Liver (tissue), 9 donors: ENCODE results near the gene SPTBN5. TPM values are rescaled to one million over a fixed set of nuclear protein-coding genes. Genes with fewer than 3 reads are reported as not detected.

Source experiments
- DNase-seq: peaks from one replicate; pipeline ENCODE4 v3.0.0-alpha.2; 2017; ENCODE audit warnings: low spot score
- H3K27ac ChIP-seq, 2 donors: one replicate each; pipeline ENCODE4 v1.7.0; 2013; ENCODE audit warnings: inconsistent platforms in 2 of 2, low read length in 2 of 2, control low read depth in 1 of 2, low read depth in 1 of 2, mild to moderate bottlenecking in 1 of 2
- H3K27me3 ChIP-seq, 4 donors: one replicate each; pipeline versions ENCODE4 v1.6.1 to v1.7.0; 2013; ENCODE audit warnings: low read length in 3 of 4, inconsistent platforms in 1 of 4, mild to moderate bottlenecking in 1 of 4, moderate library complexity in 1 of 4; ENCODE audit not compliant: control insufficient read depth in 4 of 4, insufficient read depth in 4 of 4
- H3K36me3 ChIP-seq, 4 donors: one replicate each; pipeline versions ENCODE4 v1.6.1 to v1.7.0; 2013; ENCODE audit warnings: low read length in 3 of 4, mild to moderate bottlenecking in 3 of 4, low read depth in 1 of 4, moderate library complexity in 1 of 4; ENCODE audit not compliant: control insufficient read depth in 4 of 4, insufficient read depth in 3 of 4
- H3K4me1 ChIP-seq, 4 donors: one replicate each; pipeline versions ENCODE4 v1.6.1 to v1.7.0; 2013; ENCODE audit warnings: low read length in 3 of 4, mild to moderate bottlenecking in 3 of 4, moderate library complexity in 1 of 4; ENCODE audit not compliant: control insufficient read depth in 4 of 4, insufficient read depth in 4 of 4
- H3K4me3 ChIP-seq, 3 donors: one replicate each; pipeline versions ENCODE4 v1.6.1 to v1.7.0; 2013; ENCODE audit warnings: low read length in 3 of 3, control low read depth in 1 of 3, low read depth in 1 of 3, mild to moderate bottlenecking in 1 of 3
- H3K9ac ChIP-seq, 2 donors: one replicate each; pipeline ENCODE4 v1.7.0; 2013; ENCODE audit warnings: low read length in 2 of 2, mild to moderate bottlenecking in 2 of 2, moderate library complexity in 2 of 2, control low read depth in 1 of 2, low read depth in 1 of 2
- H3K9me3 ChIP-seq, 4 donors: one replicate each; pipeline versions ENCODE4 v1.6.1 to v1.7.0; 2013; ENCODE audit warnings: low read length in 3 of 4; ENCODE audit not compliant: control insufficient read depth in 4 of 4
- CTCF ChIP-seq: fragments of 150-350 bp; IDR thresholded peaks from 2 replicates; pipeline ENCODE4 v1.5.1; 2017; ENCODE audit warnings: improper control_type of control experiment, low read depth, low read length; ENCODE audit not compliant: missing input control
- EGR1 ChIP-seq, 2 donors: IDR thresholded peaks; 2 replicates each; pipeline ENCODE4 v1.6.1; 2016 to 2018; ENCODE audit warnings: antibody characterized with exemption in 2 of 2, low read depth in 2 of 2
- FOXA1 ChIP-seq: IDR thresholded peaks from 2 replicates; pipeline ENCODE4 v1.6.1; 2016; ENCODE audit warnings: antibody characterized with exemption
- FOXA2 ChIP-seq: IDR thresholded peaks from 2 replicates; pipeline ENCODE4 v1.6.1; 2016; ENCODE audit warnings: antibody characterized with exemption
- GABPA ChIP-seq, 2 donors: IDR thresholded peaks in 1 of 2; conservative IDR thresholded peaks in 1 of 2; 2 replicates each; pipeline ENCODE4 v1.6.1; 2016; ENCODE audit warnings: antibody characterized with exemption in 2 of 2, mild to moderate bottlenecking in 1 of 2, moderate library complexity in 1 of 2
- HNF4A ChIP-seq, 2 donors: conservative IDR thresholded peaks; 2 replicates each; pipeline ENCODE4 v1.6.1; 2016; ENCODE audit warnings: antibody characterized with exemption in 2 of 2, mild to moderate bottlenecking in 2 of 2
- HNF4G ChIP-seq: IDR thresholded peaks from 2 replicates; pipeline ENCODE4 v1.6.1; 2016; ENCODE audit warnings: antibody characterized with exemption
- JUND ChIP-seq, 2 donors: IDR thresholded peaks; 2 replicates each; pipeline ENCODE4 v1.6.1; 2016; ENCODE audit warnings: antibody characterized with exemption in 2 of 2
- MAX ChIP-seq: IDR thresholded peaks from 2 replicates; pipeline ENCODE4 v1.6.1; 2016; ENCODE audit warnings: antibody characterized with exemption
- NR2F2 ChIP-seq: IDR thresholded peaks from 2 replicates; pipeline ENCODE4 v1.6.1; 2016; ENCODE audit warnings: antibody characterized with exemption
- RAD21 ChIP-seq, 2 donors: IDR thresholded peaks; 2 replicates each; pipeline ENCODE4 v1.6.1; 2016; ENCODE audit warnings: antibody characterized with exemption in 2 of 2, mild to moderate bottlenecking in 2 of 2
- REST ChIP-seq: IDR thresholded peaks from 2 replicates; pipeline ENCODE4 v1.6.1; 2016; ENCODE audit warnings: antibody characterized with exemption, mild to moderate bottlenecking
- RXRA ChIP-seq, 2 donors: IDR thresholded peaks; 2 replicates each; pipeline ENCODE4 v1.6.1; 2017 to 2018; ENCODE audit warnings: antibody characterized with exemption in 2 of 2, mild to moderate bottlenecking in 1 of 2
- SP1 ChIP-seq: IDR thresholded peaks from 2 replicates; pipeline ENCODE4 v1.6.1; 2018; ENCODE audit warnings: antibody characterized with exemption, mild to moderate bottlenecking
- TAF1 ChIP-seq: conservative IDR thresholded peaks from 2 replicates; pipeline ENCODE4 v1.6.1; 2016; ENCODE audit warnings: antibody characterized with exemption, mild to moderate bottlenecking
- YY1 ChIP-seq: IDR thresholded peaks from 2 replicates; pipeline ENCODE4 v1.6.1; 2016; ENCODE audit warnings: antibody characterized with exemption, mild to moderate bottlenecking
- ZBTB33 ChIP-seq: IDR thresholded peaks from 2 replicates; pipeline ENCODE4 v1.6.1; 2016; ENCODE audit warnings: antibody characterized with exemption
- WGBS: extraction: QIAGEN DNeasy Blood & Tissue Kit; methylation state at CpG from one replicate; pipeline ENCODE4 v1.1.7; 2013; 5-methylcytosine and 5-hydroxymethylcytosine counted together
- polyA plus RNA-seq, 2 donors: library from polyadenylated mRNA; stranded (reverse) in 1 of 2; unstranded in 1 of 2; fragments of 200-250 nt in 1 of 2; fragments of >200 nt in 1 of 2; fragmentation: Nextera tagmentation in 1 of 2; extraction: Ambion mirVana in 1 of 2; gene quantifications; one replicate each; pipeline versions ENCODE4 v1.2.1 to v1.2.3, GENCODE V29; 2013 to 2015
- total RNA-seq, 2 donors: library from RNA; depleted of rRNA; stranded (reverse); fragments of >200 nt; gene quantifications; one replicate each; pipeline ENCODE4 v1.2.3, GENCODE V29; 2014
- TF ChIP-seq, protein P1 (sequence below): IDR thresholded peaks from 2 replicates; pipeline ENCODE4 v1.6.1; 2016; ENCODE audit warnings: antibody characterized with exemption
- donor health status: healthy.
- donor health status: healthy.
- donor health status: healthy.
- donor health status: healthy.
- donor health status: healthy.

Gene SPTBN5
- total and polyA plus RNA-seq, 4 donors, result 0.12 to 1.7 (median 0.17) TPM

DNA sequence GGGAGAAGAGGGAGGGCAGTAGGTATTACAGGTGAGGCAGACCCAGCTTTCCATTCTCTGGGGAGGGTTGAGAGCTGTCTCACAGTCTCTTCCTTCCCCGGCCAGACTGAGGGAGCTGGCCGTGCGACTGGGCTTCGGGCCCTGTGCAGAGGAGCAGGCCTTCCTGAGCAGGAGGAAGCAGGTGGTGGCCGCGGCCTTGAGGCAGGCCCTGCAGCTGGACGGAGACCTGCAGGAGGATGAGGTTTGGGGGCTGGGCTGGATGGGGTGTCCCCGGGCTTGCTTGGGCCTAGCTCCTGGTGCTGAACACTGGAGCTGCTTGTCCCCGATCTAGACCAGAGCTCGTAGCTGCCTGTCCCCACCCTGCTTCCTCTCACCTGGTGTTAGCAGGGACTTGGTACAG is 50.3 kb downstream of the SPTBN5 start:
- no peaks in the 10 kb centered on the region for H3K4me1 ChIP-seq
- DNase-seq, result no peak
- no peak overlapping the region for H3K27ac ChIP-seq
- H3K9me3 ChIP-seq, result no peaks in the 10 kb centered on the region
- H3K9ac ChIP-seq, result no peak overlapping the region
- peaks cover 8 to 47% (median 28%) of the 10 kb centered on the region in 4 donors for H3K36me3 ChIP-seq
- no peak overlapping the region for H3K4me3 ChIP-seq
- H3K27me3 ChIP-seq, result no peaks in the 10 kb centered on the region
- TF ChIP-seq NR2F2, result no peak
- no peak for TF ChIP-seq EGR1 (IDR thresholded peaks at IDR 0.05; ENCODE audit: low read depth in 2 of 2)
- TF ChIP-seq RAD21 (IDR thresholded peaks at IDR 0.05), result no peak
- no peak for TF ChIP-seq TAF1
- TF ChIP-seq, protein P1, sequence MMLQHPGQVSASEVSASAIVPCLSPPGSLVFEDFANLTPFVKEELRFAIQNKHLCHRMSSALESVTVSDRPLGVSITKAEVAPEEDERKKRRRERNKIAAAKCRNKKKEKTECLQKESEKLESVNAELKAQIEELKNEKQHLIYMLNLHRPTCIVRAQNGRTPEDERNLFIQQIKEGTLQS, result no peak
- no peak for TF ChIP-seq SP1
- no peak for TF ChIP-seq MAX
- no peak for TF ChIP-seq FOXA1
- TF ChIP-seq HNF4G, result no peak
- TF ChIP-seq JUND (IDR thresholded peaks at IDR 0.05), result no peak
- no peak for TF ChIP-seq GABPA (IDR thresholded peaks at IDR 0.05 in 1 of 2, conservative IDR thresholded peaks at IDR 0.05 in 1 of 2)
- no peak for TF ChIP-seq YY1
- TF ChIP-seq REST, result no peak
- TF ChIP-seq CTCF, result no peak
- no peak for TF ChIP-seq FOXA2
- no peak for TF ChIP-seq RXRA (IDR thresholded peaks at IDR 0.05)
- TF ChIP-seq HNF4A (conservative IDR thresholded peaks at IDR 0.05), result no peak
- no peak for TF ChIP-seq ZBTB33
- 89% methylated on average over 10 of the region's 10 CpGs for WGBS
